ENCODE results near the gene CSNK1G3.

Gene CSNK1G3

DNA sequence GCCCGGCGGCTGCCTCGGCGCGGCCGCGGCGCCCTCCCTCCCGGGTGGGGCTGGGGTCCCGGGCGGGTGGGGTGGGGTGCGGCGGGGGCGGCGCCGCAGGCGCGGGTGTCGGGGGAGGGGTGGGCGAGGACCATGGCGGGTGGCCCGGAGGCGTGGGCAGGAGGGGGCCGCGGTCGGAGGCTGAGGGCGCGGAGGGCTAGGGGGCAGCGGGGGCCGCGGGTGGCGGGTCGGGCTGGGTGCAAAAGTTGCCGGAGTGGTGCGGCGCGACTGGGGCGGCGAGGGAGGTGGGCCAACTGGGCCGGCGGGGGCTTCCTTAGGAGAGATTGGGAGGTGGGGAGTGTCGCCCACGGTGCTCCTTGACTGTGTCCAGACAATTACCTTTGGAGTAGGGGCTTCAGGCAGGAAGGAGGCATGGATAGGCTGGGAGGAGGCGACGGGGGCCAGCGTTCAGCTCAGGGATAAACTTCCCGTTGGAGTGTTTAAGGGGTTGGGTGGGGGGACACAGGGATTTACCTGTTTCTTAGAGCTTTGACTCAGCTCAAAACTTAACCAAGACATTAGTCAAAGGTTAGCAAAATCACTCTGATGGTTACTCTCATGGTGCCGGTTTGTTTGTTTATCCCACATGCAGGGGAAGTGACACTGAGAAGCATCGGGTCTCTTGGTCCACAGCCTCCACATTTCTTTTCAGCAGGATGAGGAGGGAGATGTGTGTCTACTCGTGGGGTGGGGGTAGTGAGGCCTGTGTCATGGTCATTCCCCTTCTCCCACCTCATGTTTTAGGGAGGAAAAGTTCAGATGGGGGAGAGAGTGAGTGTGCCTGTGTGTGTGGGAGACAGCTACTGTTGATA, 859 bp downstream of the CSNK1G3 start:
- peak in 24 of 56 donors; percentile 1 to 62 (median 23) for DNase-seq

DNA sequence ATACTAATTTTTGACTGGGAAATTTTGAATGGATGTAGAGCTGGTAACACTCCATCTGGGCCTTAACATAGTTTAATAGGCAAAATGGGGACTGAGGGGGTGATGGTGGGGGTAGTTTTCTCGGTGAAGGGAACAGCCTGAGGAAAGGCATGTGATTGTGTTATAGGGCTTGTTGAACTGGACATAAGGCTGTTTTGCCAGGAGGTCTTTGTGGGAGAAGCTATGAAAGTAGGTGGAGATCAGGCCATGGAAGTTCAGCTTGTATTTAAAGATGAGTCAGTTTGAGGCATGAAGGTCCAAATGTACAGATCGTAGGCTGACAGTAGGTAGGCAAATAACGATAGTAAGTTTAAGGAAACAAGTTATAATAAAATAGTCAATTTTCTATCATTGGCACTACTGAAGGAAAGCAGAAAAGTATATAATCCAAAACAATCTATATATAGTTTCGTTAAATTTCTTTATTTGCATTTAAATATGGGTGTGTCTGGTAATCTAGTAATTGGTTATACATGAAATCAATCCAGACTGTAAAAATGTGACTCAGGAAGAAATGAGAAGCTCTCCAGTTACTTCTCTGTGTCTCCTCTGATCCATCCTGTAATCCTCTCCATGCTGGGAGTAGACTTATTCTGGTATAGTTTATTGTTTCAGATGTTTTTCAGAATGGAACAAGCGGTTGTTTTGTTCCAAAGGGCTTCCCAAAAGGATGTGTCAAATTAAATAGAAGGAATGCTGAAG, 2.8 kb downstream of the CSNK1G3 start:
- DNase-seq, result no peak

DNA sequence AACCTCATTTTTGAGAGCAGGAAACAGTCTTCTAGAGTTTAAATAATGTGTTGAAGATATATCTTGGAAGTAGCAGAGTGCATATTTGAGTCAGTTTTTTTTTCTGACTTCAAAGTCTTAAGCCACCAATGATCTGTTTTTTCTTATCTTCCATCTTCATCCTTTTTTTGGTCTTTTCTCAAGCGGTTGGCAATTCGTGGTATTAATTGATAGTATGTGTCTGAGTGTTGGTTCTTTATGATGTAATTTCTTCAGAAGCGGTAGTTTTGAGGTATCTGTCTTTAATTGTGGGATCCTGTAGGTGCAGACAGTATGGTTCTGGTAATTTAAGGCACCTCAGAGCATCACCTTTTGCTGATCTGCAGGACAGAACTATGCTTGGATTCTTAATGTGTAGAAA, 3.9 kb downstream of the CSNK1G3 start:
- no peak for DNase-seq

DNA sequence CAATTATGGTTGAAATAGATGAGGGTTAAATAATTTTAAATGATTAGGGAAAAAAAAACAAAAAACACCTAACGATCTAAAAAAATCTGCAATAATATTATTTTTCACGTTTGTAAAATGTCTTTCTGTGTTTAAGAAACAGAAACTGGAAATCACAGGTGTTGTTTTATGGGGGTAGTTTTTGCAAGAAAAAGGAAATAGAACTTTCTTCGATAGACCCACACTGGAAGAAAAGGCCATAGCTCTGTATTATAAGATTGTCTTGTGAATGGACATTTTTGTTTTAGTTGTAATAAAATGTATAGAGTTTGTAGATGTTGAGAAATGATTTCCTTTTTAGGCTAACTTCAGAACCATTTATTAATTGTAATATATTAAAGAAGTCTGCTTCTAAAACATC, 5.5 kb downstream of the CSNK1G3 start:
- no peak for DNase-seq

DNA sequence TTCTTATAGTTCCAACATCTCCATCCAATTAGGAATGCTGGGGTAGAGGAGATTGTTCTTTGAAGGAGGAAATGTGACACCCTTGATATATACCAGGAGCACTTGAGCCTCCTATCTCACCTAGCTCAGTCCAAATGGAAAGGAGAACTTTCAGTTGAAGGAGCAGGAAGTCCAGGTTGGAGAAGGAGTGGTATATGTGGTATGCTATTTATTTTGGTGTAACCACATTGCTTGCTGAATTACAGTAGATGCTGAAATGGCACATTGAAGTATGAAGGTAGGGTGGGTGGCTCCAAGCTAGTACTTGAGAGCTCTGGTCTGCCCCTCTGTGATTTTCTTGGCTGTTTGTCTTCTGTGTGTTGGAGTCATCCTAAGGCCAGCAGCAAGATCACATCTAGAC, 6.1 kb downstream of the CSNK1G3 start:
- no peak for DNase-seq

DNA sequence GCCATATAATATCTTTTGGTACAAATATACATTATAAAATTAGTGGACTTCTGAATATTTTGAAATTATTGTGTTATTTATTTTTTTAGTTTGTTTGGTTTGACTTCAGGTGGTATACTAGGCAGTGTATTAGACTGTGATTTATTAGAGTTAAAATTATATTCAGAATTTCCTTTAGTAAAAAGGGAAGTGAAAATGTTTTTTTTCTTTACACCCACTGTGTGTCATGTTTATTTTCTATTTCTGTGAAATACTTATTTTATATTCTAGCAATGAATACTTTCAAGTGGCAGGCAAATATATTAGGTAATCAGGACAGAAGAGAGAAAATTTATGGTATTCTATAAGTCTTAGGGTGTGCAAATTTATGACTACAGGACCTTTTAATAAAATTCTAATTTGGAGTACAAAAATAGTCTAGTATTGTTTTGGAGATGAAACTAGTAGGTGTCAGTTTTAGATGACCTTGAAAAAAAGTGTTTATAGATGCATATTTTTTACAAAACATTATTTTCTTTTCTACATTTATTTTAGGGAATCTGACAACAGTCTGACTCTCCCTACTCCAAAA, 8.8 kb downstream of the CSNK1G3 start:
- no peak for DNase-seq

DNA sequence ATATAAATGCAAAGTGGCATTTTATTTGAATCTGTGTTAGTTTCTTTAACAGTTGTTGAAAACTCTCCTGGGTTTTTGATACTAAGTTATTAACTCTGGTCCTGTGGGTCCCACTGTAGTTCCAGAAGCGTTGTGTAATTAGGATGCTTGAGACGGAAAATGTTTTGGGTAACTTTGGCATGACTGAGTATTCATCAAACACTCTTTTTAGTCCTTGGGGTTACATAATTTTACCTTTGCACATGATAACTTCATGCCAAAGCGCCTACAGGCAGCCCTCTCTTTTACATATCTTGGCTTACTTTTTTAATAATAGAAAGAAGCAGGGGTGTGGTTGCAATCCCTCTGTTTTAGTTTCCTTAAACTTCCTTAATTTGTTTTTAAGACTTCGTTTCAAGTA, 12.2 kb downstream of the CSNK1G3 start:
- DNase-seq, result no peak

DNA sequence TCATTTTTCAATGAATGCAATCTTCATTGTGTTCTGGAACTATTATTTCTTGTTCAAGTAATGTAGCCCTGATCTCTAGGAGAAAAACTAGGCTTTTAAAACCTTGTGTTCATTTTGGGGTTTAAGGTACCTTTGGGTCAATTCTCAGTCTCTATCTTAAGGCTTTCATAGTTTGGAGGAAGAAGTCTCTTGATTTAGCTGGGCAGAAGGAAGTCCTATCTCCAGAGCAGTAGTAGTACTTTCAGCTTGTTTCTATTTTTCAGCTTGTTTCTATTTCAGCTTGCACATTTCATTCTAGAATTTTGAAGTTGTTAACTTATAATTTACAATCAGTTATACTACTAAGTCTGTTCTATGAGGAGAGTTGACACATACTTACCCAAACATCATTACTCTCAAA, 15.2 kb downstream of the CSNK1G3 start:
- DNase-seq, result no peak

DNA sequence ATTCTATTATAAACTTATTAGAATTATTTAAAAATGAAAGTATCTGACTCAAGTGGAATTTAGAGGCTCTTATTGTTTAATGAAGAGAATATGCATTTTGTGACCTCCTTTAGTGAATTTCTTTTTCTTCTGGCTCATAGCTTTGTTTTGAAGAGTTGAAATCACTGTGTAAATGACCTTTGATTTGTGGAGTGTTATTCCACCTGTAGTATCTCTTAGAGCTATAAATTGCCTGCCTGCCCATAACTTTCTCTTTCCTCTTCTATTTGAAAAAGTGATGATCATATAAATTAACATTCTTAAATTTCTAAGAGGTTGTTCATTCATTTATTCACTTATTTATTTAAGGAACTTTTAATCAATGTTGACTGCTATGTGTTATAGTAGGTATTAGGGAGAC, 16.1 kb downstream of the CSNK1G3 start:
- DNase-seq, result no peak

DNA sequence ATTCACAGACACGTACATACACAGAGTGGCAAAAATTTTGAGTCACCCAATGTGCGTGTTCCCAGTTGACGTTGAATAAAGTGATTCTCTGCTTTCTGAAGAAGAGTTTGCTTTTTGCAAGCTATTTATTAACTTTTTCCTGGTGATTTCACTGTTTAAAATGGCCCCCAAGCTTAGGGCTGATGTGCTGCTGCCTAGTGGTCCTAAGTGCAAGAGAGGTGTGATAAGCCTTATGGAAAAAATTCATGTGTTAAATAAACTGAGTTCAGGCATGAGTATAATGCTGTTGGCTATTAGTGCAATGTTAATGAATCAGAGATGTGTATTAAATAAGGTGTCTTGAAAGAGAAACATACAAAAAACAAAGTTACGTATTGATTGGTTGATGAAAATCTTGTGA, 16.9 kb downstream of the CSNK1G3 start:
- DNase-seq, result no peak

DNA sequence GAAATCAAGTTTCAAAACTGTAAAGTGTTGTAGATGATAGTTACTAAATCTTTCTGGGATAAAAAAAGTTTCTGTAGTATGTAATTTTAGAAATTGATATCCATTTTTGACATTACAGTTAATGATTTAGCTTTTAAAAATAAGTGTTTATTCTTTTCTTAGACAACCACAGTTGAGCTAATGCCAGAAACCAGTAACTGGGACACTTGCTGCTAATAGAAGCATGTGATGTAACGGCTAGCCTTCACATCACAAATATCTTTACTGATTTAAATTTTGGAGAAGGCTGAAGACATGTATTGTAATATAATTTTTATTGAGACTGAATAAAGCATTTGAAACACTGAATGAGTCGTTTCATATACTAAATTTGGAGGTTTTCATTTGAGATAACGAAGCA, 18.8 kb downstream of the CSNK1G3 start:
- DNase-seq, result no peak

DNA sequence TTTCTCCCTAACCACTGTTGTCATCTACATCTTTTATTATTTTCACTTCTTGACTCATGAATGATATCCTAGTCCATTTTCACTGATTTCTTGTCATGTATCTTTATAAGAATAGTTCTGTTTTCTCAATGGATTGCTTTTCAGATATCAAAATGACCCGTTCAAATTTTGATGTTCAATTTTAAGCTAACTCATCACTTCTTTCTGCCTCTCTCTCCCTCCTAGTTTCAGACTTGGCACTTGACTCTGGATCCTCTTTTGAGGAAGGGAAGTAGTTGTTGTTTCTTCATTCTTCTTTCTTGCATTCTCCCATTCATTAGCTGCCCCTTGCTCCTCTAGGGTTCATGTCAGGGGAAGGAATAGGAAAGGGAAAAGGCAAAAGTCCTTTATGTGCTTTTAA, 23.7 kb downstream of the CSNK1G3 start:
- no peak for DNase-seq

DNA sequence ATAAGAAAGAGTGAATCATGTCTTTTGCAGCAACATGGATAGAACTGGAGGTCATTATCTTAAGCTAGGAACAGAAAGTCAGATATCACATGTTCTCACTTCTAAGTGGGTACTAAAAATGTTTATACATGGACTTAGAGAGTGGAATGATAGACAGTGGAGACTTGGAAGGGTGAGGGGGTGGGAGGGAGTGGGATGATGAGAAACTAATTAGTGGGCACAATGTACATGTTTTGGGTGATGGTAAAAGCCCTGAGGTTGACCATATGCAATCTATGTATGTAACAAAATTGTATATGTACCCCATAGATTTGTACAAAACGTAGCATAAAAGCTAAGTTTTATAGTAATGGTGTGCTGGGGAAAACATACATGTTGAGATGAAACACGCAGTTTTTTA, 25.3 kb downstream of the CSNK1G3 start:
- DNase-seq, result no peak

DNA sequence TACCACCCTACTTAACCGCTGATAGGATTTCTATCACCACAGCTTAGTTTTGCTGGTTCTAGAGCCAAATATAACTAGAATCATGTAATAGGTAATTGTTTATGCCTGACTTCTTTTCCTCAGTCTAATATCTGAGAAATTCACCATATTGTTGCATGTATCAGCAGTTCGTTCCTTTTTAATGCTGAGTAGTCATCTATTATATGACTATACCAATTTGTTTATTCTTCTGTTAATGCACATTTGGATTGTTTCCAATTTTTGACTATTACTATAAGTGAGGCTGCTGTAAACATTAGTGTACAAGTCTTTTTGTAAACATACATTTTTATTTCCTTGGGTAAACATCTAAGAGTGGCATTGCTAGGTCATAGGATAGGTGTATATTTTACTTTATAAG, 25.9 kb downstream of the CSNK1G3 start:
- no peak for DNase-seq

DNA sequence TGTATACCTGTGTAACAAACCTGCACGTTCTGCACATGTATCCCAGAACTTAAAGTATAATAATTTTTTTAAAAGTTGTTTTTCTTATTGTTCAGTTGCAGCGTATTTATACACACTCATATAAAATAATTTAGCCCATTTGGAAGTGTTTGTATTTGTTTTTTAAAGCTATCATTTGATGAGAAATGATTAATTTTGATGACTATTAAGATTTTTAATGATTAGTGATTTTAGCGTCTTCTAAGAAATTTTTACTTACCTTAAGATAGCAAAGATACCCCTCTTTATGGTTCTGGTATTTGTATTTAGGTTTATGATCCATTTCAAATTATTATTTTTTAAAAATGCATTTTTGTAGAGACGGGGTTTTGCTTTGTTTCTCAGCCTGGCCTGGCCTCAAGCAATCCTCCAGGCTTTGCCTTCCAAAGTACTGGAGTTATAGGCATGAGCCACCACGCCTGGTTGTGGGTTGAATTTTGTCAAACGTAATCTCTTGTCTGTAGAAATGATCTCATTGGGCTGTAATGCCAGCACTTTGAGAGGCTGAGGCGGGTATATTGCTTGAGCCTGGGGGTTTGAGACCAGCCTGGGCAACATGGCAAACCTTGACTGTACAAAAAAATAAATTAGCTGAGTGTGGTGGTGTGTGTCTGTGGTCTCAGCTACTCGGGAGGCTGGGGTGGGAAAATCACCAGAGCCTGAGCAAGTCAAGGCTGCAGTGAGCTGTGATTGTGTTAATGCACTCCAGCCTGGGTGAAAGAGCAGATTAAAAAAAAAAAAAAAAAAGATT, 26.9 kb downstream of the CSNK1G3 start:
- no peak for DNase-seq

DNA sequence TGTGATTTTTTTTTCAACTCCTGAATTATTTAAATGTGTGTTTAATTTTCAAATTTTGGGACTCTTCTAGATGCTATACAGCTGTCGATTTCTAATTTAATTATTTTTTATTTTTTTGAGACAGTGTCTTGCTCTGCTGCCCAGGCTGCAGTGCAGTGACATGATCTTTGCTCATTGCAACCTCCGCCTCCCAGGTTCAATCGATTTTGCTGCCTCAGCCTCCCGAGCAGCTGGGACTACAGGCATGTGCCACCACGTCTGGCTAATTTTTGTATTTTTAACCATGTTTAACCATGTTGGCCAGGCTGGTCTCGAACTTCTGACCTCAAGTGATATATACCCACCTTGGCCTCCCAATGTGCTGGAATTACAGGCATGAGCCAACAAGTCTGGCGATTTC, 28.6 kb downstream of the CSNK1G3 start:
- DNase-seq, result no peak

DNA sequence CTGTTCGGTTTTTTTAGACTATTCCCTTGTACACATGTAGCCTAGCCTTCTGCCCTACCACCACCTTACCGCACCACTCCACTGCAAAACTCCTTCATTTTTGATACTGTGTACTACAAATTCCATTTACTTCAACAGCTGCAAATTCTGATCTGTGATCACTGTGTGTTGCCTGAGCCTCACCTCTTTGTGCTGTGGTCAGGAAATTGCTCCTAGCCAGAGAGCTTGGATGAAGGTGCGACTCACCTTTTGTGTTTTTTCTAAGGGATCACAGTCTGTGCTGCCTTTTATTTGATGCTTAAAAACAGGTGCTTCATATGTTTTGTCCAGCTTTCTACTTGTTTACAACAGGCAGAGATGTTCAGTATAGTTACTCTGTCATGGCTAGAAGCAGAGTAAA, 31.5 kb downstream of the CSNK1G3 start:
- no peak for DNase-seq

DNA sequence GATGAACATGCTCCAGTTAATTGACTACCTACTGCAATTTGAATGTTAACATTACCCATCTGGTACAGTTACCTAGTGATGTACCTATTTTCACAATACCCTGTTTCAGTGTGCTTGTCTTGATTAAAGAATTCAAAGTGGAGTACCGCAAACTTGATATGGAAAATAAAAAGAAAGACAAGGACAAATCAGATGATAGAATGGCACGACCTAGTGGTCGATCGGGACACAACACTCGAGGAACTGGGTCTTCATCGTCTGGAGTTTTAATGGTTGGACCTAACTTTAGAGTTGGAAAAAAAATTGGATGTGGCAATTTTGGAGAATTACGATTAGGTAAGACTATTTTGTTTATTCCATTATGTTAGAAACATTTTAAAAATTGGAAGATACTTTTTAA, 33.5 kb downstream of the CSNK1G3 start:
- no peak for DNase-seq

DNA sequence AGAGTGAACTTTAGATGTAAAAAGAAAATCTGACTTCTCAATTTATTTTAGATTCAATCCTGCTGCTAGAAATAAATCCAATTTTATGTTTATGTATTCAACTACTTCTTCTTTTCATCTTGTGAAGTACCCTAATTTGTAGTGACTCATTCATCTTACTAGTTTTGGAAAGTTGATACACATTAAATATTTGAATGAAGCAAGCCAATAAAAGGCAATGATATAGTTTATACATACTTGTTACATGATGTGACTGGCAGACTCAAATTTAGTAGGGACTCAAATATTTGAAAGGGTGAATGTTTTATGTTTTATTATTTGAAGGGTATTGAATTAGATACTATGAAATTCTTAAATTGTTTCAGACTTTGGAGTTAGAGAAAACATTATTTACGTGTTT, 34.7 kb downstream of the CSNK1G3 start:
- DNase-seq, result no peak

DNA sequence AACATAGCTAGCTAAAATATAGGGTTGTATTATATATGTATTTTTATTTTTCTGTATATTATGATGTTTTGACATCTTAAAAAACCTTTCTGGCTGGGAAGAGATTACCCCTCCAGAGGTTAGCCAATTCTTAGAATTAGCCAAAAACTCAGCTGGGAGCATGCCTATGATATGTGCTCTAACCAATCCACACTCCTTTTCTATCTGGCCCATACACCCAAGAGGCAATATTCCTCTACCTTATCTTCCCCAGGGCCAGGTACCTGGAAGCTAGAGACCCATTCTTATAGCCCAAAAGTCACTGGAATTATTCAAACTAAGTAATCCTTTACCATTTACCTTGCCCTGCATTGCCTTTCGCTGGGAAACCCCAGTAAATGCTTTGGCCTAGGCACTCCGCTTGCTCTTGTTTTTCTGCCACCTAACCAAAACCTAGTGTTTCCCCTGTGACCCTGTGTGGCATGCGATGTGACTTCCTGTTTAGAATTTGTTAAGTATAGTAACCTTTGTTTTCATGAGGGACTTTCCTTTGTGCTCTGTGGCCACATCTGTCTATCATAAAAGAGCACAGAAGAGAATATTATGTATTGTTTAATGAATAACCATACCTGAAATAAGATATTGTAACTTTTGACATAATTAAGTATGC, 37.4 kb downstream of the CSNK1G3 start:
- DNase-seq, result no peak

DNA sequence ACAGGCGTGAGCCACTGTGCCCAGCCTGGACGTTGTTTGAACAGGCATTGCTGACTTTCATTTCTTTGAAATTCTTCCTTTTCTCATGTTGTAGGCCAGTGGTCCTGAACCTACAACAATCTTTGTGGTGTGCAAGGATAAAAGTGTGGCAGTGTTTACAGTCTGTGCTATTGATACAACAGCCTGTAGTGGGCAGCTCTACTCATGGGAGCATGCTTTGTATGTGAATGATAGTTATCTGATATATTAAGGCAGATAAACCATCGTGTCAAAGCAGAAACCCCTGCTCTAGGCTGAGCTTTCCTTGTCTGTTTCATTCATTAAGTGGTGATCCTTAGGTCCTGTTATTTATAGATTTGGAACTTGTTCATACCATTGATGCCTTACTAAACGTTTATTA, 42.6 kb downstream of the CSNK1G3 start:
- DNase-seq, result no peak
